ENCODE measurements around the gene SERPINE1. TPM values are rescaled to one million over a fixed set of nuclear protein-coding genes. Genes with fewer than 3 reads are reported as not detected.
A peak's percentile ranks its signal among the peaks of the same experiment; 100 is the strongest.
"Not testable (repeated sequence)": the region's sequence is repeated elsewhere in the genome, so short reads cannot be mapped to it uniquely, and the experiment has no call there.

SERPINE1 gene
- total RNA-seq, 2 experiments from 2014 or later = 0.07 TPM; not detected in 1

- H3K27ac Mint-ChIP-seq = no peak overlapping the region
- H3K4me3 Mint-ChIP-seq = no peak overlapping the region
- no peaks in the 10 kb centered on the region for H3K9me3 Mint-ChIP-seq
- CTCF ChIA-PET = interaction anchor here (1.2 to 1.6 kb wide), 2 partner anchors 8 to 11 kb away, joined by 3 to 5 read pairs; partner anchors contain the start of gene TRIM56
- no peak for DNase-seq
- peaks cover 17% of the 10 kb centered on the region for H3K4me1 Mint-ChIP-seq (ENCODE audit: low read depth)
- H3K36me3 Mint-ChIP-seq (ENCODE audit: low read depth) = peaks cover 24% of the 10 kb centered on the region
- intact Hi-C loops (cut with micrococcal nuclease) = no loop called here
- no peaks in the 10 kb centered on the region for H3K27me3 Mint-ChIP-seq (ENCODE audit: low read depth)
These were observed 33.0 kb upstream of the SERPINE1 start for GRCh38 chr7:101093906-101094305.

GRCh38 chr7:101094376-101094775 is 32.5 kb upstream of the SERPINE1 start:
- Mint-ChIP-seq H3K27me3 (ENCODE audit: low read depth) (no peaks in the 10 kb centered on the region), H3K4me1 (ENCODE audit: low read depth) (peaks cover 13% of the 10 kb centered on the region), H3K36me3 (ENCODE audit: low read depth) (peaks cover 20% of the 10 kb centered on the region), H3K4me3 (no peak overlapping the region), H3K9me3 (no peaks in the 10 kb centered on the region), H3K27ac (no peak overlapping the region)
- CTCF ChIA-PET = interaction anchor here (0.8 to 1.6 kb wide), 7 partner anchors 9 to 204 kb away, joined by 3 to 7 read pairs (median 4); partner anchors contain the start of gene TRIM56
- no peak for DNase-seq
- intact Hi-C loops (cut with micrococcal nuclease) = no loop called here

- Mint-ChIP-seq H3K27me3 (ENCODE audit: low read depth) (no peaks in the 10 kb centered on the region), H3K4me3 (no peak overlapping the region), H3K36me3 (ENCODE audit: low read depth) (peaks cover 18% of the 10 kb centered on the region), H3K9me3 (no peaks in the 10 kb centered on the region), H3K4me1 (ENCODE audit: low read depth) (peaks cover 13% of the 10 kb centered on the region), H3K27ac (no peak overlapping the region)
- intact Hi-C loops (cut with micrococcal nuclease) = no loop called here
- CTCF ChIA-PET = interaction anchor here (0.8 to 1.6 kb wide), 9 partner anchors 9 to 340 kb away, joined by 3 to 7 read pairs (median 4); partner anchors contain the start of gene TRIM56
- peak; percentile 62 for DNase-seq
These were observed 32.0 kb upstream of the SERPINE1 start for GRCh38 chr7:101094791-101095375.

- intact Hi-C loops (cut with micrococcal nuclease) = no loop called here
- peaks cover 15% of the 10 kb centered on the region for H3K4me1 Mint-ChIP-seq (ENCODE audit: low read depth)
- H3K4me3 Mint-ChIP-seq = no peak overlapping the region
- CTCF ChIA-PET = interaction anchor here (0.8 to 1.2 kb wide), 5 partner anchors 8 to 98 kb away, joined by 3 to 4 read pairs (median 4); partner anchors contain the start of gene TRIM56
- H3K9me3 Mint-ChIP-seq = no peaks in the 10 kb centered on the region
- peaks cover 5% of the 10 kb centered on the region for H3K27me3 Mint-ChIP-seq (ENCODE audit: low read depth)
- H3K36me3 Mint-ChIP-seq (ENCODE audit: low read depth) = peaks cover 10% of the 10 kb centered on the region
- DNase-seq = no peak
- H3K27ac Mint-ChIP-seq = no peak overlapping the region
These were observed 30.5 kb upstream of the SERPINE1 start for GRCh38 chr7:101096331-101096956.

GRCh38 chr7:101096957-101097347 is 30.0 kb upstream of the SERPINE1 start:
- Mint-ChIP-seq H3K27ac (no peak overlapping the region), H3K27me3 (ENCODE audit: low read depth) (peaks cover 6% of the 10 kb centered on the region), H3K36me3 (ENCODE audit: low read depth) (peaks cover 5% of the 10 kb centered on the region), H3K4me1 (ENCODE audit: low read depth) (peaks cover 13% of the 10 kb centered on the region), H3K4me3 (no peak overlapping the region), H3K9me3 (no peaks in the 10 kb centered on the region)
- no peak for DNase-seq
- intact Hi-C loops (cut with micrococcal nuclease) = no loop called here
- CTCF ChIA-PET = interaction anchor here (0.8 to 1.2 kb wide), 4 partner anchors 9 to 98 kb away, joined by 3 to 4 read pairs (median 4); no protein-coding TSS in a partner anchor

GRCh38 chr7:101097561-101097960 is 29.3 kb upstream of the SERPINE1 start:
- Mint-ChIP-seq H3K27me3 (ENCODE audit: low read depth) (peaks cover 6% of the 10 kb centered on the region), H3K4me1 (ENCODE audit: low read depth) (peaks cover 13% of the 10 kb centered on the region), H3K36me3 (ENCODE audit: low read depth) (peaks cover 3% of the 10 kb centered on the region), H3K9me3 (no peaks in the 10 kb centered on the region), H3K4me3 (no peak overlapping the region), H3K27ac (no peak overlapping the region)
- DNase-seq = no peak
- CTCF ChIA-PET = no interaction called here
- intact Hi-C loops (cut with micrococcal nuclease) = no loop called here

GRCh38 chr7:101099969-101100781 is 26.7 kb upstream of the SERPINE1 start:
- H3K4me3 Mint-ChIP-seq = peak overlapping the region; percentile 2
- peak; percentile 76 for DNase-seq
- H3K36me3 Mint-ChIP-seq (ENCODE audit: low read depth) = no peaks in the 10 kb centered on the region
- intact Hi-C loops (cut with micrococcal nuclease) = no loop called here
- H3K27ac Mint-ChIP-seq = no peak overlapping the region
- H3K27me3 Mint-ChIP-seq (ENCODE audit: low read depth) = peaks cover 14% of the 10 kb centered on the region
- no peaks in the 10 kb centered on the region for H3K9me3 Mint-ChIP-seq
- peaks cover 13% of the 10 kb centered on the region for H3K4me1 Mint-ChIP-seq (ENCODE audit: low read depth)
- CTCF ChIA-PET = interaction anchor here (1.2 kb wide), 1 partner anchor 44 kb away, joined by 6 read pairs; no protein-coding TSS in a partner anchor

GRCh38 chr7:101100858-101101847 is 25.8 kb upstream of the SERPINE1 start:
- no peaks in the 10 kb centered on the region for H3K36me3 Mint-ChIP-seq (ENCODE audit: low read depth)
- H3K27me3 Mint-ChIP-seq (ENCODE audit: low read depth) = peaks cover 14% of the 10 kb centered on the region
- intact Hi-C loops (cut with micrococcal nuclease) = no loop called here
- peaks cover 13% of the 10 kb centered on the region for H3K4me1 Mint-ChIP-seq (ENCODE audit: low read depth)
- no peak overlapping the region for H3K27ac Mint-ChIP-seq
- H3K9me3 Mint-ChIP-seq = no peaks in the 10 kb centered on the region
- CTCF ChIA-PET = interaction anchor here (0.6 to 1.2 kb wide), 3 partner anchors 43 to 330 kb away, joined by 3 to 6 read pairs (median 3); no protein-coding TSS in a partner anchor
- H3K4me3 Mint-ChIP-seq = no peak overlapping the region
- DNase-seq = no peak

GRCh38 chr7:101102026-101102425 is 24.9 kb upstream of the SERPINE1 start:
- no peak overlapping the region for H3K27ac Mint-ChIP-seq
- H3K9me3 Mint-ChIP-seq = no peaks in the 10 kb centered on the region
- no peak for DNase-seq
- H3K4me3 Mint-ChIP-seq = no peak overlapping the region
- peaks cover 14% of the 10 kb centered on the region for H3K27me3 Mint-ChIP-seq (ENCODE audit: low read depth)
- peaks cover 13% of the 10 kb centered on the region for H3K4me1 Mint-ChIP-seq (ENCODE audit: low read depth)
- CTCF ChIA-PET = interaction anchor here (0.6 to 0.7 kb wide), 2 partner anchors 91 to 331 kb away, joined by 3 read pairs; no protein-coding TSS in a partner anchor
- H3K36me3 Mint-ChIP-seq (ENCODE audit: low read depth) = no peaks in the 10 kb centered on the region
- intact Hi-C loops (cut with micrococcal nuclease) = no loop called here

- DNase-seq = not testable (repeated sequence)
- CTCF ChIA-PET = interaction anchor here (0.5 kb wide), 1 partner anchor 66 kb away, joined by 3 read pairs; no protein-coding TSS in a partner anchor
- peaks cover 18% of the 10 kb centered on the region for H3K27me3 Mint-ChIP-seq (ENCODE audit: low read depth)
These were observed 23.2 kb upstream of the SERPINE1 start for GRCh38 chr7:101103701-101104100.

GRCh38 chr7:101104193-101104713 is 22.7 kb upstream of the SERPINE1 start:
- H3K27ac Mint-ChIP-seq = no peak overlapping the region
- CTCF ChIA-PET = interaction anchor here (0.5 kb wide), 1 partner anchor 66 kb away, joined by 3 read pairs; no protein-coding TSS in a partner anchor
- no peaks in the 10 kb centered on the region for H3K36me3 Mint-ChIP-seq (ENCODE audit: low read depth)
- no peaks in the 10 kb centered on the region for H3K9me3 Mint-ChIP-seq
- H3K4me1 Mint-ChIP-seq (ENCODE audit: low read depth) = peaks cover 13% of the 10 kb centered on the region
- no peak for DNase-seq
- intact Hi-C loops (cut with micrococcal nuclease) = no loop called here
- H3K27me3 Mint-ChIP-seq (ENCODE audit: low read depth) = peaks cover 18% of the 10 kb centered on the region
- H3K4me3 Mint-ChIP-seq = no peak overlapping the region

More at GRCh38 chr7:101103701-101104100, 23.2 kb upstream of the SERPINE1 start:
- H3K9me3 Mint-ChIP-seq; H3K36me3 Mint-ChIP-seq (ENCODE audit: low read depth); intact Hi-C loops (cut with micrococcal nuclease); H3K4me3 Mint-ChIP-seq; H3K27ac Mint-ChIP-seq: not testable (repeated sequence)
- H3K4me1 Mint-ChIP-seq (ENCODE audit: low read depth) = peaks cover 13% of the 10 kb centered on the region

Measured in activated naive CD4-positive, alpha-beta T cell treated with anti-CD3 and anti-CD28 coated beads for 36 hours (primary cell).